ENCODE measurements around the gene CPA3.

CPA3 gene

DNA sequence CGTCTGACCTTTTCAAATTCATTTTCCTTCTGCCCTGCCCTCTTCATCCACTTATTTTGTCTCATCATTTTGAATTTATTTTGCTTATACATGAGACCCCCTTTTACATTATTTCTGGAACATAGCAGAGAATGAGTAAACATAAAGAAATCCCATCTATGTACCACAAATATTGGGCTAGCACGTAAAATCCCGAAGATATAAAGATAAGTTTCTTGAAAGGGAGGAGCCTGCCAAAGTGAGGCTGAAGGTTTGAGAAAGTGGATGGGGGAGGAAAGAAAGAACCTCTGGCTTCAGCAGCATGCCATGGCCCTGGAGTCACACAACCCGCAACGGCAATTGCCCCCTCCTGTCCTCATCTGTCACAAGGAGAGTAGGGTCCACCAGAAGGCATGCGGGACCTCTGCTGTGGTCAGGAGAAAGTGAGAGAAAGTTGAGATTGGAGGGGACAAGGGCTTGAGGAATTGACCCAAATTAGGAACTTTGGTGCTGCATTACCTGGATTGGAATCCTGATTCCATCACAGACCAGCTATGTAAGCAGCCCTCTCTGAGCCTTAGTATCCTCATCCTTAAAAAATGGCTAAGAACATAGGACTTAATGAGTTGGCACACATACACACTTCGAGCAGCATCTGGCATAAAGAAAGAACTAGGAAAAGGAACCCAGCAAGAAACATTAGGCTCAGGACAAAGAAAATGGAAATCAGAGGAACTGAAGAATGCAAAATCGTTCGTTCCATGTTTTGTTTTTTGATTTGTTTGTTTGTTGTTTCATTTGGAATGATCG, 72.6 kb downstream of the CPA3 start:
- no peaks in the 10 kb centered on the region for H3K27me3 ChIP-seq (ENCODE audit: control insufficient read depth in 2 of 2, insufficient read depth in 2 of 2, low read length in 2 of 2)
- no peak overlapping the region for H3K4me3 ChIP-seq (ENCODE audit: low read length in 2 of 2)
- H3K27ac ChIP-seq (ENCODE audit: low read depth in 2 of 2, low read length in 2 of 2) = no peak overlapping the region
- no peak overlapping the region for H3K9ac ChIP-seq (ENCODE audit: low read depth in 1 of 2, low read length in 2 of 2)
- no peaks in the 10 kb centered on the region for H3K4me1 ChIP-seq (ENCODE audit: control insufficient read depth in 2 of 2, insufficient read depth in 2 of 2, low read length in 2 of 2)
- H3K36me3 ChIP-seq (ENCODE audit: control insufficient read depth in 2 of 2, insufficient read depth in 2 of 2, low read length in 2 of 2) = no peaks in the 10 kb centered on the region
- H3K9me3 ChIP-seq (ENCODE audit: control insufficient read depth in 2 of 2, low read length in 2 of 2) = no peaks in the 10 kb centered on the region

DNA sequence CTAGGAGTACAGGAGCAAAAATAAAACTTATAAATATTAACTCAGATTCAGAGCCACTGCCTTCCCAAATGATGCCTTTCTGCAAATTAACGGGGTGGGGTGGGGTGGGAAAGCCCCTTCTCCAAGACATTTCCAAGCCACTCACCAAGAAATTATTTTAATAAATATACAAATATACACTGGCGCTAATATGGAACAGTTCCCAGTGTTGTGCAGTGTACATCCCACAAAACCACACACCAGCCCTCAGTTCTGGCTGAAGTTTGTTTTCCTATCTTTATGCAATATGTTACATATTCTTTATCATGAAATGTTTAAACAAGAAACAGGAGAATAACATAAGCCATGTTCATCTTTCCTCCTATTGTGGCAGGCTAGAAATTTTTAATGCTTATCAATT, 73.2 kb downstream of the CPA3 start:
- no peak overlapping the region for H3K9ac ChIP-seq (ENCODE audit: low read depth in 1 of 2, low read length in 2 of 2)
- no peak overlapping the region for H3K4me3 ChIP-seq (ENCODE audit: low read length in 2 of 2)
- no peaks in the 10 kb centered on the region for H3K36me3 ChIP-seq (ENCODE audit: control insufficient read depth in 2 of 2, insufficient read depth in 2 of 2, low read length in 2 of 2)
- H3K9me3 ChIP-seq (ENCODE audit: control insufficient read depth in 2 of 2, low read length in 2 of 2) = no peaks in the 10 kb centered on the region
- H3K27ac ChIP-seq (ENCODE audit: low read depth in 2 of 2, low read length in 2 of 2) = no peak overlapping the region
- no peaks in the 10 kb centered on the region for H3K27me3 ChIP-seq (ENCODE audit: control insufficient read depth in 2 of 2, insufficient read depth in 2 of 2, low read length in 2 of 2)
- H3K4me1 ChIP-seq (ENCODE audit: control insufficient read depth in 2 of 2, insufficient read depth in 2 of 2, low read length in 2 of 2) = no peaks in the 10 kb centered on the region

DNA sequence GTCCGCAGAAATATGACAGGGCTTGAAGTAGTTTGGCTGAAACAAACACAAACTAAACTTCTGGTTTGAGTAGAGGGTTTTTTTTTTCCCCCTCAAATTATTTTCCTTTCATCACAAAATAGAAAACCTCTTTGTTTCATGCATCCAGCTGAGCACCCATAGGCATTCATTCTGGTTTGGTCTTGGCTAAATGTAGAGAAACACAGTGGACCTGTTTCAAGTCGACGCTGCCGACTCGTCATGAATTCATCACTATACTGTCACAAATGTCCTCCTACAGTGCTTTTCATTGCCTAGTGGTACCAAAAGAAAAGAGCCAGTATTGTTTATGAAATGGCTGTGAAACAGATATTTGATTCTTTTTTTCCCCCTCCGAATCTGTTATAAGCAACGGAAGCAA, 73.8 kb downstream of the CPA3 start:
- no peak overlapping the region for H3K9ac ChIP-seq (ENCODE audit: low read depth in 1 of 2, low read length in 2 of 2)
- H3K36me3 ChIP-seq (ENCODE audit: control insufficient read depth in 2 of 2, insufficient read depth in 2 of 2, low read length in 2 of 2) = no peaks in the 10 kb centered on the region
- no peak overlapping the region for H3K4me3 ChIP-seq (ENCODE audit: low read length in 2 of 2)
- no peaks in the 10 kb centered on the region for H3K27me3 ChIP-seq (ENCODE audit: control insufficient read depth in 2 of 2, insufficient read depth in 2 of 2, low read length in 2 of 2)
- H3K27ac ChIP-seq (ENCODE audit: low read depth in 2 of 2, low read length in 2 of 2) = no peak overlapping the region
- no peaks in the 10 kb centered on the region for H3K9me3 ChIP-seq (ENCODE audit: control insufficient read depth in 2 of 2, low read length in 2 of 2)
- no peaks in the 10 kb centered on the region for H3K4me1 ChIP-seq (ENCODE audit: control insufficient read depth in 2 of 2, insufficient read depth in 2 of 2, low read length in 2 of 2)

GRCh38 chr3:148940983-148941382, 75.9 kb downstream of the CPA3 start:
- Histone ChIP-seq H3K9me3 (ENCODE audit: control insufficient read depth in 2 of 2, low read length in 2 of 2) (no peaks in the 10 kb centered on the region), H3K27ac (ENCODE audit: low read depth in 2 of 2, low read length in 2 of 2) (no peak overlapping the region), H3K9ac (ENCODE audit: low read depth in 1 of 2, low read length in 2 of 2) (no peak overlapping the region), H3K36me3 (ENCODE audit: control insufficient read depth in 2 of 2, insufficient read depth in 2 of 2, low read length in 2 of 2) (no peaks in the 10 kb centered on the region), H3K4me3 (ENCODE audit: low read length in 2 of 2) (no peak overlapping the region), H3K4me1 (ENCODE audit: control insufficient read depth in 2 of 2, insufficient read depth in 2 of 2, low read length in 2 of 2) (no peaks in the 10 kb centered on the region), H3K27me3 (ENCODE audit: control insufficient read depth in 2 of 2, insufficient read depth in 2 of 2, low read length in 2 of 2) (no peaks in the 10 kb centered on the region)

DNA sequence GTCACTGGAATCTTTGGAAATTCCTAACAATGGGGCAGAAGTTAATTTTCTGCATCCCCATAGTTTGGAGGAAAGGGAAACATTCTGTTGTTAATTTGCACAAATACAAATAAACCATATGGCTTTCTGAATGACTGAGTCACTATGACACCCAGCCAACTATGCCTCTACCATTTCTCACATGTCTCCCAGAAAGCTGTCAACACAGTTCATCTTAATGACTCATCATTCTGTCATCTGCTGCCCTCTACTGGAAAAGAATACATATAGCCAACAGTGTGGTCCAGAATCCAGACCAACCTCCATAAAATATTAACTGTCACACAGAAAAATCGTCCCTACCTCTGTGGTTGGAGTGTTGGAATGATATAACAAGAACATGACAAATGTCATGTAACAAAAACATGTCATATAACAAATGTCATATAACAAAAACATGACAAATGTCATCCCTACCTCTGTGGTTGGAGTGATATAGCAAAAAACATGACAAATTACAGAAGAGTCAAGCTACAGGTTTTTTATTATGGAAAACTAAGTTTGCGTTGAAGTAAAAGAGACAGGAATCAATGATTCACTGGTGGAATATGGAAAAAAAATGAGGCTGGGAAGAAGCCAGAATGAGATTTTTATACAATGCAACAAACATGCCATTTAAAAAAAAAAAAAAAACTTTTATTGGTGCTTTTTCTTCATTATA, 78.6 kb downstream of the CPA3 start:
- Histone ChIP-seq H3K27me3 (ENCODE audit: control insufficient read depth in 2 of 2, insufficient read depth in 2 of 2, low read length in 2 of 2) (no peaks in the 10 kb centered on the region), H3K36me3 (ENCODE audit: control insufficient read depth in 2 of 2, insufficient read depth in 2 of 2, low read length in 2 of 2) (no peaks in the 10 kb centered on the region), H3K9ac (ENCODE audit: low read depth in 1 of 2, low read length in 2 of 2) (no peak overlapping the region), H3K9me3 (ENCODE audit: control insufficient read depth in 2 of 2, low read length in 2 of 2) (no peaks in the 10 kb centered on the region), H3K4me3 (ENCODE audit: low read length in 2 of 2) (no peak overlapping the region), H3K27ac (ENCODE audit: low read depth in 2 of 2, low read length in 2 of 2) (no peak overlapping the region), H3K4me1 (ENCODE audit: control insufficient read depth in 2 of 2, insufficient read depth in 2 of 2, low read length in 2 of 2) (peaks cover 2 to 3% of the 10 kb centered on the region in 2 donors)

DNA sequence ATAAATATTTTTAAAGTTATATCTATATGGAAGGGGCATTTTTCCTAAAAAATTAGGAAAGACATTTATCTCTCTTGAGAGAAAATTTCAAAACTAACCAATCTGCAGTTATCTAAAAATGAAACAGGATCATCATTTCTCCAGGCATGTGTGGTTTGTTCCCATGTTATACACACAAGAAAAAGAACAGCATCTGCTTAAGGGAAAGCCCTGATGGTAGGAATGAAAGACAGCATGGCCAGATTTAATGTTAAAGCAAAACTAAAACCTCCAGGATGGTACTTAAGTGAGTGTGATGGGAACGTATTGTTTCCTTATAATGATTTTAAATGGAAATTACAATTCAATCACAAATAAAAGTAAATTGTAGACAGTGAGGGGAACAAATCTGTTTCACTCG, 80.0 kb downstream of the CPA3 start:
- Histone ChIP-seq H3K27ac (ENCODE audit: low read depth in 2 of 2, low read length in 2 of 2) (no peak overlapping the region), H3K27me3 (ENCODE audit: control insufficient read depth in 2 of 2, insufficient read depth in 2 of 2, low read length in 2 of 2) (no peaks in the 10 kb centered on the region), H3K4me1 (ENCODE audit: control insufficient read depth in 2 of 2, insufficient read depth in 2 of 2, low read length in 2 of 2) (peaks cover 2 to 3% of the 10 kb centered on the region in 2 donors), H3K36me3 (ENCODE audit: control insufficient read depth in 2 of 2, insufficient read depth in 2 of 2, low read length in 2 of 2) (no peaks in the 10 kb centered on the region), H3K4me3 (ENCODE audit: low read length in 2 of 2) (no peak overlapping the region), H3K9ac (ENCODE audit: low read depth in 1 of 2, low read length in 2 of 2) (no peak overlapping the region), H3K9me3 (ENCODE audit: control insufficient read depth in 2 of 2, low read length in 2 of 2) (no peaks in the 10 kb centered on the region)
